ENCODE measurements around the gene PARVA. TPM values are rescaled to one million over a fixed set of nuclear protein-coding genes. Genes with fewer than 3 reads are reported as not detected.
A peak's percentile ranks its signal among the peaks of the same experiment; 100 is the strongest.

PARVA gene
- total and polyA plus RNA-seq, 3 donors from 2014 or later, result 18.7 to 23.7 (median 23.6) TPM

DNA sequence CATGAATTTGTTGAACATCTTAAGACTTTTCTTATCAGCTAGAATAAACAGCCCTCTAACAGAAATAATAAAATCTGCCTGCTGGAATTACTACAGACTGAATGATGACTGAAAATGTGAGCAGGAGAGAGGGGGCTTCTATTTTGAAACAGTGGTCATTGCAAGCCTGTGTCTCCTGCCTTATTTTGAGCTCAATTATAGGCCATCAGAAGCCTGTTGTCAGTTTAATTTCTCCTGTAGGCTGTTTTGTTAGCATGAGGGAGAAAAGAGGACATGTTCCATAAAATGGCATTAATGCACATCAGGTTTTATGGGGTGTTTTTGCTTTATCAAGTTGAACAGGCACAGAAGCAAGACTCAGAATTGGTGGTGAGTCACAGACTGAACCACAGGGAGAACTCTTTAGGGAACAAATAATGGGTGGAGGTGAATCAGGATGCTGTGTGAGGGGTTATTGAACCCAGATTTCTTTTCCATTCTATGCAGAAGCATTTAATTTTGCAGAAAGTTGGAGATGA lies 129.1 kb downstream of the PARVA start:
- no peak for DNase-seq
- intact Hi-C loops (cut with DNase I; ENCODE audit: low total_unique reads), result no loop called here
- H3K27me3 ChIP-seq, result no peaks in the 10 kb centered on the region
- peaks cover 5% of the 10 kb centered on the region for H3K4me1 ChIP-seq
- no peak overlapping the region for H3K4me3 ChIP-seq
- no peak overlapping the region for H3K27ac ChIP-seq
- TF ChIP-seq CTCF (IDR thresholded peaks at IDR 0.05), result no peak
- TF ChIP-seq POLR2A (IDR thresholded peaks at IDR 0.05), result no peak
- H3K36me3 ChIP-seq (ENCODE audit: low read depth, missing control alignments), result no peaks in the 10 kb centered on the region
- no peaks in the 10 kb centered on the region for H3K9me3 ChIP-seq

DNA sequence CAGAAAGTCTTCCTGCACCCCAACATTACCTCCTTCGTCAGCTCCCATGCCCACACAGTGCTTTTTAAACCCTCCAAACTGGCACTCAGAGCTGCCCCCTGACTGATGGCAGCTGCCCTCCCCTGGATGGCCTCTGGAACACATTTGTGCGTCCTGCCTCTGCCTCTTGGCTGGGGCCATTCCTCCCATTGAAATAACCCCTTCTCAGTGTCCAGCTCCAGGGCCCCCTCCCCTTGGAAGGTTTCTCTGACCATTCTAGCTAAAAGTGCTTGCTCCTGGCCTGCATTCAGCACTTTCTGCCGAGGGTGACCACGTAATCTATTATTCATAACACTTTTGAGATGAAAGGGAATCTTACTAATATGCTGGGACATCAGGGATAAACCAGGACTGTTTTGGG lies 130.0 kb downstream of the PARVA start:
- TF ChIP-seq CTCF (IDR thresholded peaks at IDR 0.05), result no peak
- TF ChIP-seq POLR2A (IDR thresholded peaks at IDR 0.05), result no peak
- Histone ChIP-seq H3K4me3 (no peak overlapping the region), H3K27ac (no peak overlapping the region), H3K36me3 (ENCODE audit: low read depth, missing control alignments) (no peaks in the 10 kb centered on the region), H3K27me3 (no peaks in the 10 kb centered on the region), H3K4me1 (peaks cover 5% of the 10 kb centered on the region), H3K9me3 (no peaks in the 10 kb centered on the region)
- 81 to 87% methylated on average over 4 of the region's 4 CpGs for WGBS, 2 donors
- no peak for DNase-seq
- intact Hi-C loops (cut with DNase I; ENCODE audit: low total_unique reads), result no loop called here

- Histone ChIP-seq H3K27ac (peak overlapping the region in 1 of 2 donors; percentile 62), H3K4me3 (no peak overlapping the region), H3K27me3 (no peaks in the 10 kb centered on the region), H3K9me3 (no peaks in the 10 kb centered on the region), H3K4me1 (peaks cover 5% of the 10 kb centered on the region), H3K36me3 (ENCODE audit: low read depth, missing control alignments) (no peaks in the 10 kb centered on the region)
- DNase-seq, result peak; percentile 55
- intact Hi-C loops (cut with DNase I; ENCODE audit: low total_unique reads), result no loop called here
- 36 to 37% methylated on average over 4 of the region's 4 CpGs for WGBS, 2 donors
- TF ChIP-seq POLR2A (IDR thresholded peaks at IDR 0.05), result no peak
- TF ChIP-seq CTCF (IDR thresholded peaks at IDR 0.05), result no peak
Measured at GRCh38 chr11:12508151-12508751, 130.9 kb downstream of the PARVA start.

DNA sequence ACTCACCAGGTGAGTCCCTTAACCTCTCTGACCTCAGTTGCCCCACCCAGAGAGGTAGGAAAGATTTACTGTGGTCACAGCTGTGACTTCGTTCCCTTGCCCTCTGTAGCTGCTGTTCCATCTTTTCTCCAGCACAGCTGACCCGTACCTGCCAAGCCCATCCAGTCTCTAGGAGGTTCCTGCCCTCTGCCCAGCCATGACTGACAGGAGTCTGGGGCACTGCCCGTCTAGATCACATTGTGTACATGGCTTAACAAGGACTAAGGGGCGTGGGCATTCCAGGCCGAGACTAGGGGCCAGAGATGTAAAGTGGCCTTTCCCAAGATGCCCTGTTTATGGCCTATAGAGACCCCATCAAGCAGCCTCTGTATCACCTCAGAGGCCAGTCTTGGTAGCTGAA lies 132.0 kb downstream of the PARVA start:
- H3K4me3 ChIP-seq, result no peak overlapping the region
- H3K27ac ChIP-seq, result no peak overlapping the region
- no peaks in the 10 kb centered on the region for H3K27me3 ChIP-seq
- no peaks in the 10 kb centered on the region for H3K36me3 ChIP-seq (ENCODE audit: low read depth, missing control alignments)
- DNase-seq, result no peak
- H3K9me3 ChIP-seq, result no peaks in the 10 kb centered on the region
- peaks cover 5% of the 10 kb centered on the region for H3K4me1 ChIP-seq
- WGBS, 2 donors, result 90 to 96% methylated on average over 5 of the region's 5 CpGs
- TF ChIP-seq POLR2A (IDR thresholded peaks at IDR 0.05), result no peak
- no peak for TF ChIP-seq CTCF (IDR thresholded peaks at IDR 0.05)
- intact Hi-C loops (cut with DNase I; ENCODE audit: low total_unique reads), result no loop called here

DNA sequence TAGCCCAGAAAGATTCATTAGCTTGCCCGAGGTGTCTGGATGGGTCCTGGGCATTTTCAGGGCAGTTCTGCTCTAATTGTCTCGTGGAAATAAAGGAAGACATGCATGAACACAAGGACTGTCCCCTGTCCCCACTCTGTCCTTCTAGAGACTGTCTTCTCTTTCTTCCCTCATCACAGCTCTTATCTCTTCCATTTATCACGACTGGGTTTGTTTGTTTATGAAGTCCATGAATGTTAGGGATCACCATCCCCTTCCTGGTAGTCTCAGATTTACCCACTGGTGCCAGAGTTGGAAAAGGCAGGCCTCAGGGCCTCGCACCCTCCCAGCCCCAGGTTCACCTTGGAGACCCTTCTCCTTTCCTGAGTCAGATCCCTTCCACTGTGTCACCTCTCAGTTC lies 134.8 kb downstream of the PARVA start:
- DNase-seq, result no peak
- WGBS, 2 donors, result 86 to 91% methylated on average over 4 of the region's 4 CpGs
- H3K4me1 ChIP-seq, result no peaks in the 10 kb centered on the region
- no peaks in the 10 kb centered on the region for H3K36me3 ChIP-seq (ENCODE audit: low read depth, missing control alignments)
- H3K9me3 ChIP-seq, result no peaks in the 10 kb centered on the region
- no peak overlapping the region for H3K4me3 ChIP-seq
- TF ChIP-seq CTCF (IDR thresholded peaks at IDR 0.05), result no peak
- no peak for TF ChIP-seq POLR2A (IDR thresholded peaks at IDR 0.05)
- H3K27me3 ChIP-seq, result no peaks in the 10 kb centered on the region
- no peak overlapping the region for H3K27ac ChIP-seq
- intact Hi-C loops (cut with DNase I; ENCODE audit: low total_unique reads), result no loop called here
